GM21526 (cell line): ENCODE data around the gene CD6.

Experiments used
- ATAC-seq: cut with Tn5 transposase; IDR thresholded peaks from one replicate; pipeline ENCODE4 v1.9.1; 2021; ENCODE audit warnings: moderate library complexity; ENCODE audit not compliant: unreplicated experiment, low FRiP score

The CD6 gene

GRCh38 chr11:60982184-60982583 is 10.7 kb downstream of the CD6 start:
- no peak for ATAC-seq

GRCh38 chr11:60984149-60984548 is 12.7 kb downstream of the CD6 start:
- no peak for ATAC-seq

- no peak for ATAC-seq
Measured at GRCh38 chr11:60984636-60985035, 13.2 kb downstream of the CD6 start.

GRCh38 chr11:60985501-60985900 is 14.0 kb downstream of the CD6 start:
- ATAC-seq = no peak

GRCh38 chr11:60985991-60986915 is 14.8 kb downstream of the CD6 start:
- no peak for ATAC-seq

GRCh38 chr11:60987577-60988277 is 16.2 kb downstream of the CD6 start:
- no peak for ATAC-seq

GRCh38 chr11:60988658-60989057 is 17.2 kb downstream of the CD6 start:
- no peak for ATAC-seq

- no peak for ATAC-seq
Measured at GRCh38 chr11:60989093-60989650, 17.7 kb downstream of the CD6 start.

- no peak for ATAC-seq
Measured at GRCh38 chr11:60991457-60991856, 20.0 kb downstream of the CD6 start.

- ATAC-seq = no peak
Measured at GRCh38 chr11:60992842-60993409, 21.4 kb downstream of the CD6 start.

GRCh38 chr11:60993615-60994014 is 22.1 kb downstream of the CD6 start:
- ATAC-seq = no peak

GRCh38 chr11:60994541-60995080 is 23.1 kb downstream of the CD6 start:
- no peak for ATAC-seq

- no peak for ATAC-seq
Measured at GRCh38 chr11:60995798-60996197, 24.3 kb downstream of the CD6 start.

- ATAC-seq = no peak
Measured at GRCh38 chr11:60996381-60997138, 25.1 kb downstream of the CD6 start.

- ATAC-seq = no peak
Measured at GRCh38 chr11:61000426-61000825, 28.9 kb downstream of the CD6 start.

GRCh38 chr11:61001931-61002330 is 30.5 kb downstream of the CD6 start:
- ATAC-seq = no peak

GRCh38 chr11:61002598-61002997 is 31.1 kb downstream of the CD6 start:
- ATAC-seq = no peak

- ATAC-seq = no peak
Measured at GRCh38 chr11:61004180-61004611, 32.7 kb downstream of the CD6 start.

- no peak for ATAC-seq
Measured at GRCh38 chr11:61004761-61005181, 33.3 kb downstream of the CD6 start.

- no peak for ATAC-seq
Measured at GRCh38 chr11:61007383-61007955, 36.0 kb downstream of the CD6 start.
